K562 (cell line): Measurements from ENCODE around the gene TMEM273. TPM values are rescaled to one million over a fixed set of nuclear protein-coding genes. Genes with fewer than 3 reads are reported as not detected.

ENCODE experiments used
- CCAR2 ChIP-seq: fragments of 200-400 bp; formaldehyde crosslinking; IDR thresholded peaks from 2 replicates; pipeline ENCODE4 v1.6.1; 2017; ENCODE audit warnings: mild to moderate bottlenecking, low read depth, low read length
- FUS ChIP-seq: fragments of 200-400 bp; formaldehyde crosslinking; optimal IDR thresholded peaks from 2 replicates; pipeline ENCODE3; 2017; ENCODE audit warnings: low read depth, low read length
- GTF2B ChIP-seq: IDR thresholded peaks from 2 replicates; pipeline ENCODE4 v1.6.1; 2011; ENCODE audit not compliant: insufficient read length; ENCODE audit errors: extremely low read depth
- HDGF ChIP-seq: fragments of 450-650 bp; IDR thresholded peaks from 2 replicates; pipeline ENCODE4 v1.6.1; 2016
- HNRNPUL1 ChIP-seq: fragments of 200-400 bp; formaldehyde crosslinking; IDR thresholded peaks from 2 replicates; pipeline ENCODE4 v1.6.1; 2017; ENCODE audit warnings: low read length
- SAP30 ChIP-seq: fragments of 200-600 bp; sonication (generic); IDR thresholded peaks from 2 replicates; pipeline ENCODE4 v1.6.1; 2012; ENCODE audit warnings: borderline replicate concordance, low read depth, mild to moderate bottlenecking, moderate library complexity, low read length, control low read depth, inconsistent platforms; ENCODE audit not compliant: insufficient read depth, poor library complexity, severe bottlenecking
- THRAP3 ChIP-seq: fragments of 450-650 bp; IDR thresholded peaks from 2 replicates; pipeline ENCODE4 v1.6.1; 2016; ENCODE audit warnings: mild to moderate bottlenecking, inconsistent platforms, borderline replicate concordance
- ZNF766 ChIP-seq: fragments of 200-800 bp; sonication (Bioruptor generic); conservative IDR thresholded peaks from 2 replicates; pipeline ENCODE4 v1.6.1; 2016; ENCODE audit warnings: missing genetic modification characterization, missing compliant biosample characterization
- polyA plus RNA-seq, 8 experiments: library from polyadenylated mRNA; depleted of rRNA in 4 of 8; stranded (reverse) in 5 of 8; unstranded in 3 of 8; fragments of >200 nt; fragmentation: Nextera tagmentation in 2 of 8; fragmentation: Illumina TruSeq in 1 of 8; extraction: Ambion mirVana in 2 of 8; extraction: Trizol in 1 of 8; gene quantifications; 2 replicates each; pipeline versions ENCODE4 v1.2.1 to v1.2.3, GENCODE V29; 2011 to 2014; ENCODE audit warnings: inconsistent platforms in 1 of 8, missing spikeins in 1 of 8
- total RNA-seq, 7 experiments: library from RNA; depleted of rRNA in 6 of 7; stranded (reverse); fragments of >200 nt in 6 of 7; fragmentation: Illumina TruSeq in 2 of 7; extraction: Trizol in 2 of 7; gene quantifications; 2 replicates each; pipeline versions ENCODE4 v1.2.1 to v1.2.3, GENCODE V29; 2011 to 2021; ENCODE audit warnings: low replicate concordance in 1 of 7
- TF ChIP-seq, protein P1 (sequence below), 2 experiments: fragments of 450-650 bp in 1 of 2; sonication (generic) in 1 of 2; formaldehyde crosslinking in 1 of 2; IDR thresholded peaks in 1 of 2; conservative IDR thresholded peaks in 1 of 2; 2 replicates each; pipeline versions ENCODE4 v1.6.1 to v1.8.1; 2016 to 2023; ENCODE audit warnings: mild to moderate bottlenecking in 2 of 2, moderate library complexity in 2 of 2, inconsistent platforms in 1 of 2, missing genetic modification reagents in 1 of 2
- TF ChIP-seq, protein P2 (sequence below): sonication (generic); formaldehyde crosslinking; IDR thresholded peaks from 2 replicates; pipeline ENCODE4 v1.8.1; 2023; ENCODE audit warnings: mild to moderate bottlenecking, missing genetic modification reagents
- TF ChIP-seq, protein P3 (sequence below): fragments of 450-650 bp; IDR thresholded peaks from 2 replicates; pipeline ENCODE4 v1.6.1; 2017; ENCODE audit warnings: antibody characterized with exemption, mild to moderate bottlenecking

Gene TMEM273
- total and polyA plus RNA-seq, 9 of the 15 experiments (the other 6 are each of a cell fraction or from before 2014, with no cell fraction given), result 39.2 to 131 (median 95.6) TPM

DNA sequence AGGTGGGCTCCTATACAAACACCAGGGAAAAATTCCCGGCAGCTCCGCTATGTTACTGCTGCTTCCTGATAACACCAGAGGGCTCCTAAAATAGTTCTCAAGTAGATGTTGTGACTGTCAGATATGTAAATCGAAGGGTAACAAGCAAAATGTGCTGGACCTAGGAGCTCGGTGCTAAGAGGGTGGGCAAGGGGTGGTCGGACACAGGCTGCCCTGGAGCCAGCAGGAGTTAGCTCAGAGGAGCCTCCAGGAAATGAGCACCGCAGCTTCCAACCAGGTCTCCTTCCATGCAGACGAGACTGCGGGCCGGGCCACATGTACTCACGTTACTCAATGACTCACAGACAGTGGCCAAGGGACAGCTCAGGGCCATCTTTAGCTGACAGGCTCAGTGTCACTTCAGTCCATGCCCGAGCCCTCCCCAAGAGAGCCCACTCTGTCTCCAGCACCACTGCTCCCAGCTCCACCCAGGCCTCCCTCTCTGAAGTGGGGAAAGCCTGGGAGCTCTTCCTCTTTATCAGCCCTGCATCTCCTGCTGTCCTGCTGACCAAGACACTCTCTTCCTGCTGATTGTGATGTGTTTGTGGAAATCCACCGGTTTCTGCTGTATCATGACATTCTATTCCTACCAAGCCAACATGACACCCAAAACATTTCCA lies 37.2 kb upstream of the TMEM273 start (continued):
- TF ChIP-seq GTF2B, result no peak
- no peak for TF ChIP-seq FUS
- TF ChIP-seq, protein P1, sequence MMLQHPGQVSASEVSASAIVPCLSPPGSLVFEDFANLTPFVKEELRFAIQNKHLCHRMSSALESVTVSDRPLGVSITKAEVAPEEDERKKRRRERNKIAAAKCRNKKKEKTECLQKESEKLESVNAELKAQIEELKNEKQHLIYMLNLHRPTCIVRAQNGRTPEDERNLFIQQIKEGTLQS (IDR thresholded peaks at IDR 0.05), result peak; percentile 90
- TF ChIP-seq, protein P1 (CRISPR knock-in tag; conservative IDR thresholded peaks at IDR 0.05), result peak; percentile 84; the same call in 1 of the 2 replicates
- TF ChIP-seq, protein P2, sequence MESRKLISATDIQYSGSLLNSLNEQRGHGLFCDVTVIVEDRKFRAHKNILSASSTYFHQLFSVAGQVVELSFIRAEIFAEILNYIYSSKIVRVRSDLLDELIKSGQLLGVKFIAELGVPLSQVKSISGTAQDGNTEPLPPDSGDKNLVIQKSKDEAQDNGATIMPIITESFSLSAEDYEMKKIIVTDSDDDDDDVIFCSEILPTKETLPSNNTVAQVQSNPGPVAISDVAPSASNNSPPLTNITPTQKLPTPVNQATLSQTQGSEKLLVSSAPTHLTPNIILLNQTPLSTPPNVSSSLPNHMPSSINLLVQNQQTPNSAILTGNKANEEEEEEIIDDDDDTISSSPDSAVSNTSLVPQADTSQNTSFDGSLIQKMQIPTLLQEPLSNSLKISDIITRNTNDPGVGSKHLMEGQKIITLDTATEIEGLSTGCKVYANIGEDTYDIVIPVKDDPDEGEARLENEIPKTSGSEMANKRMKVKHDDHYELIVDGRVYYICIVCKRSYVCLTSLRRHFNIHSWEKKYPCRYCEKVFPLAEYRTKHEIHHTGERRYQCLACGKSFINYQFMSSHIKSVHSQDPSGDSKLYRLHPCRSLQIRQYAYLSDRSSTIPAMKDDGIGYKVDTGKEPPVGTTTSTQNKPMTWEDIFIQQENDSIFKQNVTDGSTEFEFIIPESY, result 0 out of 2 replicates have a peak, but pooled peaks have one; percentile 21
- TF ChIP-seq HDGF, result peak; percentile 55; the same call in 1 of the 2 replicates
- no peak for TF ChIP-seq CCAR2
- TF ChIP-seq, protein P3, sequence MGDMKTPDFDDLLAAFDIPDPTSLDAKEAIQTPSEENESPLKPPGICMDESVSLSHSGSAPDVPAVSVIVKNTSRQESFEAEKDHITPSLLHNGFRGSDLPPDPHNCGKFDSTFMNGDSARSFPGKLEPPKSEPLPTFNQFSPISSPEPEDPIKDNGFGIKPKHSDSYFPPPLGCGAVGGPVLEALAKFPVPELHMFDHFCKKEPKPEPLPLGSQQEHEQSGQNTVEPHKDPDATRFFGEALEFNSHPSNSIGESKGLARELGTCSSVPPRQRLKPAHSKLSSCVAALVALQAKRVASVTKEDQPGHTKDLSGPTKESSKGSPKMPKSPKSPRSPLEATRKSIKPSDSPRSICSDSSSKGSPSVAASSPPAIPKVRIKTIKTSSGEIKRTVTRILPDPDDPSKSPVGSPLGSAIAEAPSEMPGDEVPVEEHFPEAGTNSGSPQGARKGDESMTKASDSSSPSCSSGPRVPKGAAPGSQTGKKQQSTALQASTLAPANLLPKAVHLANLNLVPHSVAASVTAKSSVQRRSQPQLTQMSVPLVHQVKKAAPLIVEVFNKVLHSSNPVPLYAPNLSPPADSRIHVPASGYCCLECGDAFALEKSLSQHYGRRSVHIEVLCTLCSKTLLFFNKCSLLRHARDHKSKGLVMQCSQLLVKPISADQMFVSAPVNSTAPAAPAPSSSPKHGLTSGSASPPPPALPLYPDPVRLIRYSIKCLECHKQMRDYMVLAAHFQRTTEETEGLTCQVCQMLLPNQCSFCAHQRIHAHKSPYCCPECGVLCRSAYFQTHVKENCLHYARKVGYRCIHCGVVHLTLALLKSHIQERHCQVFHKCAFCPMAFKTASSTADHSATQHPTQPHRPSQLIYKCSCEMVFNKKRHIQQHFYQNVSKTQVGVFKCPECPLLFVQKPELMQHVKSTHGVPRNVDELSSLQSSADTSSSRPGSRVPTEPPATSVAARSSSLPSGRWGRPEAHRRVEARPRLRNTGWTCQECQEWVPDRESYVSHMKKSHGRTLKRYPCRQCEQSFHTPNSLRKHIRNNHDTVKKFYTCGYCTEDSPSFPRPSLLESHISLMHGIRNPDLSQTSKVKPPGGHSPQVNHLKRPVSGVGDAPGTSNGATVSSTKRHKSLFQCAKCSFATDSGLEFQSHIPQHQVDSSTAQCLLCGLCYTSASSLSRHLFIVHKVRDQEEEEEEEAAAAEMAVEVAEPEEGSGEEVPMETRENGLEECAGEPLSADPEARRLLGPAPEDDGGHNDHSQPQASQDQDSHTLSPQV, result peak; percentile 99
- TF ChIP-seq THRAP3, result no peak
- peak; percentile 61; the same call in 1 of the 2 replicates for TF ChIP-seq ZNF766 (CRISPR knock-in tag)
- TF ChIP-seq HNRNPUL1, result no peak
- TF ChIP-seq SAP30, result peak; percentile 50
